ENCODE results near the gene HDAC4. TPM values are rescaled to one million over a fixed set of nuclear protein-coding genes. Genes with fewer than 3 reads are reported as not detected.

HDAC4 gene
- polyA plus RNA-seq, 1 donor (not counting 4 experiments of a cell fraction or from before 2014, with no cell fraction given) = 2.9 TPM

DNA sequence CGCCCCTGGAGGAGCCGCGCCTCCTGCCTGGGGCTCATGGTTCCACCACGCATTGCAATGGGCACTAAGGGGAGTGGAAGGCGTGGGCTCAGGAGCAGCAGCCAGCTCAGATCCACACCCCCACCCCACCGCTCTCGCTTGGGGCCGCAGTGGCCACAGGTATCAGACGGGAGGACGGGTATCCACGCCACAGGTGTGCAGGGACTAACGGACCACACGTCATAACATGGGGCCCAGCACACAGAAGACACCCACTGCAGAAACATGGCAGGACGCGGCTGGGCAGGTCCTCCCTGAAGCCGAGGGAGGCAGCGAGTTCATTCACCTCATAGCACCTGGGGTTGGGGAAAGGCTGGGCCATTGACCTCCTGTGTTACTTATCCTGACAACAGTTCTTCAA lies 13.0 kb downstream of the HDAC4 start:
- Histone ChIP-seq H3K36me3 (ENCODE audit: control insufficient read depth in 2 of 2, extremely low read depth in 1 of 2, insufficient read depth in 2 of 2, low read length in 2 of 2) (peaks cover 0 to 3% of the 10 kb centered on the region in 2 experiments), H3K9ac (ENCODE audit: control insufficient read depth, extremely low read depth, insufficient read depth, low read length) (no peak overlapping the region), H3K4me1 (ENCODE audit: control insufficient read depth, extremely low read depth, insufficient read depth, low read length) (no peaks in the 10 kb centered on the region), H3K4me3 (ENCODE audit: control insufficient read depth in 2 of 3, extremely low read depth in 1 of 3, insufficient read depth in 2 of 3, low read depth in 1 of 3, low read length in 3 of 3) (no peak overlapping the region), H3K27me3 (ENCODE audit: control insufficient read depth, extremely low read depth, insufficient read depth, low read length) (no peaks in the 10 kb centered on the region), H4K20me1 (ENCODE audit: control insufficient read depth, extremely low read depth, insufficient read depth, low read length) (peaks cover 8% of the 10 kb centered on the region), H2AFZ (ENCODE audit: control insufficient read depth, low read length) (no peak overlapping the region), H3K79me2 (ENCODE audit: control insufficient read depth, insufficient read depth, low read length) (peaks cover 17% of the 10 kb centered on the region), H3K9me3 (ENCODE audit: control insufficient read depth, low read depth, low read length) (no peaks in the 10 kb centered on the region), H3K4me2 (ENCODE audit: control insufficient read depth, extremely low read depth, insufficient read depth, low read depth, low read length) (no peak overlapping the region), H3K9me1 (ENCODE audit: control insufficient read depth, extremely low read depth, insufficient read depth, low read length) (no peaks in the 10 kb centered on the region), H3K27ac (ENCODE audit: control insufficient read depth, insufficient read depth, low read length) (no peak overlapping the region)
- DNase-seq (ENCODE audit: low read depth, low spot score) (no peak), FAIRE-seq (no peak)
- TF ChIP-seq, protein P1, sequence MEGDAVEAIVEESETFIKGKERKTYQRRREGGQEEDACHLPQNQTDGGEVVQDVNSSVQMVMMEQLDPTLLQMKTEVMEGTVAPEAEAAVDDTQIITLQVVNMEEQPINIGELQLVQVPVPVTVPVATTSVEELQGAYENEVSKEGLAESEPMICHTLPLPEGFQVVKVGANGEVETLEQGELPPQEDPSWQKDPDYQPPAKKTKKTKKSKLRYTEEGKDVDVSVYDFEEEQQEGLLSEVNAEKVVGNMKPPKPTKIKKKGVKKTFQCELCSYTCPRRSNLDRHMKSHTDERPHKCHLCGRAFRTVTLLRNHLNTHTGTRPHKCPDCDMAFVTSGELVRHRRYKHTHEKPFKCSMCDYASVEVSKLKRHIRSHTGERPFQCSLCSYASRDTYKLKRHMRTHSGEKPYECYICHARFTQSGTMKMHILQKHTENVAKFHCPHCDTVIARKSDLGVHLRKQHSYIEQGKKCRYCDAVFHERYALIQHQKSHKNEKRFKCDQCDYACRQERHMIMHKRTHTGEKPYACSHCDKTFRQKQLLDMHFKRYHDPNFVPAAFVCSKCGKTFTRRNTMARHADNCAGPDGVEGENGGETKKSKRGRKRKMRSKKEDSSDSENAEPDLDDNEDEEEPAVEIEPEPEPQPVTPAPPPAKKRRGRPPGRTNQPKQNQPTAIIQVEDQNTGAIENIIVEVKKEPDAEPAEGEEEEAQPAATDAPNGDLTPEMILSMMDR (optimal IDR thresholded peaks at IDR 0.05 in 1 of 3, IDR thresholded peaks at IDR 0.05 in 1 of 3, conservative IDR thresholded peaks at IDR 0.05 in 1 of 3; ENCODE audit: extremely low read depth in 1 of 3, insufficient read depth in 2 of 3, low read length in 3 of 3) = no peak
- no peak for TF ChIP-seq EZH2 (IDR thresholded peaks at IDR 0.05; ENCODE audit: low read length)
- dilution Hi-C loops (cut with MboI; ENCODE audit: extremely low pct_ligation_motif_present, low sequenced_read_pairs) = no loop called here

DNA sequence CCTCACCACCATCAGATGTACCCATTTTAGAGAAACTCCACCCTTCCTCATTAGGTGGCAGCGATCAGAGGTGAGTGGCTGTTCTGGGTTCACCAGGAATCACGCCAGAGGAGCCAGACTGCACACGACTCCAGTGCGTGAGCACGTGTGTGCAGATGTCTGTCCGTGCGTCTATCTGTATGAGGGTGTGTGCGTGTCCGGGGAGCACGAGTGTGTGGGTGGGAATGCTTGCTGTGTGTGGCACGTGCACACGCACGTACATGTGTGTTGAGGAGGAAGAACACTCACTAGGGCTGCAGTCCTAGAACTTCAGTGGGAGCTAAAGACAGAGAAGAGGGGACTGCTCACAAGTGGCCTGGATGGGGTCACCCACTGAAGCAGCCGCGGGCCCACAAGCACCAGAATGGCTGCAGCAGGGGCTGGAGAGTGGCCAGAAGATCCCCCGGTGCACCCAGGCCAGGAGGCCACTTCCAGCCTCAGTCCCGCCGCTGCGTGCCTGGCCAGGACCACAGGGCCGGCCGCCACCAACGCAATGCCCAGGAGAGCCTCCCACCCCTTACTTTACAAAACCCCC lies 13.9 kb downstream of the HDAC4 start:
- H3K36me3 ChIP-seq (ENCODE audit: control insufficient read depth in 2 of 2, extremely low read depth in 1 of 2, insufficient read depth in 2 of 2, low read length in 2 of 2) = peaks cover 0 to 3% of the 10 kb centered on the region in 2 experiments
- peaks cover 12% of the 10 kb centered on the region for H3K79me2 ChIP-seq (ENCODE audit: control insufficient read depth, insufficient read depth, low read length)
- no peak overlapping the region for H2AFZ ChIP-seq (ENCODE audit: control insufficient read depth, low read length)
- no peaks in the 10 kb centered on the region for H3K4me1 ChIP-seq (ENCODE audit: control insufficient read depth, extremely low read depth, insufficient read depth, low read length)
- H3K9me3 ChIP-seq (ENCODE audit: control insufficient read depth, low read depth, low read length) = no peaks in the 10 kb centered on the region
- H3K9me1 ChIP-seq (ENCODE audit: control insufficient read depth, extremely low read depth, insufficient read depth, low read length) = no peaks in the 10 kb centered on the region
- H4K20me1 ChIP-seq (ENCODE audit: control insufficient read depth, extremely low read depth, insufficient read depth, low read length) = peaks cover 3% of the 10 kb centered on the region
- H3K27me3 ChIP-seq (ENCODE audit: control insufficient read depth, extremely low read depth, insufficient read depth, low read length) = no peaks in the 10 kb centered on the region
- no peak overlapping the region for H3K27ac ChIP-seq (ENCODE audit: control insufficient read depth, insufficient read depth, low read length)
- dilution Hi-C loops (cut with MboI; ENCODE audit: extremely low pct_ligation_motif_present, low sequenced_read_pairs) = no loop called here
- FAIRE-seq (no peak), DNase-seq (ENCODE audit: low read depth, low spot score) (no peak)
- H3K9ac ChIP-seq (ENCODE audit: control insufficient read depth, extremely low read depth, insufficient read depth, low read length) = no peak overlapping the region
- TF ChIP-seq, protein P1 (optimal IDR thresholded peaks at IDR 0.05 in 1 of 3, IDR thresholded peaks at IDR 0.05 in 1 of 3, conservative IDR thresholded peaks at IDR 0.05 in 1 of 3; ENCODE audit: extremely low read depth in 1 of 3, insufficient read depth in 2 of 3, low read length in 3 of 3) = no peak
- no peak for TF ChIP-seq EZH2 (IDR thresholded peaks at IDR 0.05; ENCODE audit: low read length)
- H3K4me2 ChIP-seq (ENCODE audit: control insufficient read depth, extremely low read depth, insufficient read depth, low read depth, low read length) = no peak overlapping the region
- no peak overlapping the region for H3K4me3 ChIP-seq (ENCODE audit: control insufficient read depth in 2 of 3, extremely low read depth in 1 of 3, insufficient read depth in 2 of 3, low read depth in 1 of 3, low read length in 3 of 3)
